B cell (primary cell): ENCODE data around the gene CTCFL. TPM values are rescaled to one million over a fixed set of nuclear protein-coding genes. Genes with fewer than 3 reads are reported as not detected.

ENCODE experiments used
- ATAC-seq: fragments of 200-7000 bp; cut with Tn5 transposase; one replicate; pipeline ENCODE4 v1.10.0; 2021; ENCODE audit warnings: low read depth, mild to moderate bottlenecking, moderate number of reproducible peaks, moderate library complexity
- CTCF ChIA-PET: fragments of 350-600 bp; sonication (Branson Sonifier 250); formaldehyde crosslinking; loops from one replicate; lab custom pipeline; 2021; ENCODE audit warnings: antibody characterized with exemption, inconsistent platforms; lab: Charles Lee
- POLR2A ChIA-PET: fragments of 350-600 bp; sonication (Branson Sonifier 250); formaldehyde crosslinking; loops from one replicate; lab custom pipeline; 2021; ENCODE audit warnings: antibody characterized with exemption; lab: Charles Lee
- DNase-seq: peaks from one replicate; pipeline ENCODE4 v3.0.0; 2013
- H2AFZ ChIP-seq: 2 replicates; pipeline ENCODE4 v1.6.1; 2012; ENCODE audit warnings: mild to moderate bottlenecking, low read depth, low read length; ENCODE audit not compliant: insufficient read depth, poor library complexity, severe bottlenecking
- H3K27ac ChIP-seq, 2 donors: 1 replicate in 1 of 2; 2 replicates in 1 of 2; pipeline ENCODE4 v1.5.1; 2012 to 2013; ENCODE audit warnings: low read length in 2 of 2, mild to moderate bottlenecking in 2 of 2, moderate library complexity in 1 of 2
- H3K27me3 ChIP-seq, 4 experiments: fragments of 200-600 bp in 1 of 4; sonication (generic) in 1 of 4; replicated peaks in 1 of 4; 1 replicate in 2 of 4; 2 replicates in 2 of 4; pipeline versions ENCODE4 v1.6.1 to v1.7.0; 2013 to 2016; ENCODE audit warnings: low read length in 3 of 4, mild to moderate bottlenecking in 2 of 4, mixed read lengths in 1 of 4, moderate library complexity in 1 of 4; ENCODE audit not compliant: insufficient read depth in 4 of 4, control insufficient read depth in 3 of 4; ENCODE audit errors: control extremely low read depth in 1 of 4
- H3K36me3 ChIP-seq, 2 experiments: replicated peaks in 1 of 2; 1 replicate in 1 of 2; 2 replicates in 1 of 2; pipeline versions ENCODE4 v1.6.1 to v1.7.1; 2013; ENCODE audit warnings: low read length in 1 of 2; ENCODE audit not compliant: insufficient read depth in 2 of 2, control insufficient read depth in 1 of 2; ENCODE audit errors: control extremely low read depth in 1 of 2, extremely low read depth in 1 of 2
- H3K4me1 ChIP-seq, 2 donors: fragments of 200-600 bp in 1 of 2; sonication (generic) in 1 of 2; 1 replicate in 1 of 2; 2 replicates in 1 of 2; pipeline versions ENCODE4 v1.5.1 to v1.6.1; 2013 to 2017; ENCODE audit warnings: low read length in 2 of 2; ENCODE audit not compliant: control insufficient read depth in 2 of 2, insufficient read depth in 2 of 2
- H3K4me2 ChIP-seq: replicated peaks from 2 replicates; pipeline ENCODE3; 2012; ENCODE audit warnings: mild to moderate bottlenecking, low read depth, low read length; ENCODE audit not compliant: poor library complexity, severe bottlenecking
- H3K4me3 ChIP-seq, 5 experiments: fragments of 200-600 bp in 1 of 5; sonication (generic) in 1 of 5; 1 replicate in 3 of 5; 2 replicates in 2 of 5; pipeline versions ENCODE4 v1.5.1 to v1.7.0; 2011 to 2016; ENCODE audit warnings: low read length in 4 of 5, mild to moderate bottlenecking in 4 of 5, low read depth in 2 of 5, control low read depth in 1 of 5, moderate library complexity in 1 of 5; ENCODE audit not compliant: insufficient read depth in 1 of 5; ENCODE audit errors: control extremely low read depth in 1 of 5, extremely low read depth in 1 of 5
- H3K79me2 ChIP-seq: fragments of 200-600 bp; sonication (generic); one replicate; pipeline ENCODE4 v1.6.0; 2016; ENCODE audit warnings: low read length; ENCODE audit not compliant: control insufficient read depth, insufficient read depth
- H3K9ac ChIP-seq: fragments of 200-600 bp; sonication (generic); 2 replicates; pipeline ENCODE4 v1.6.1; 2017; ENCODE audit warnings: mild to moderate bottlenecking, low read length, moderate library complexity
- H3K9me3 ChIP-seq, 3 donors: one replicate each; pipeline versions ENCODE4 v1.6.1 to v1.7.1; 2013; ENCODE audit warnings: low read length in 2 of 3; ENCODE audit not compliant: control insufficient read depth in 2 of 3, insufficient read depth in 1 of 3; ENCODE audit errors: control extremely low read depth in 1 of 3
- H4K20me1 ChIP-seq: 2 replicates; pipeline ENCODE4 v1.6.0; 2012; ENCODE audit warnings: mild to moderate bottlenecking, low read length; ENCODE audit not compliant: insufficient read depth, control insufficient read depth, poor library complexity, severe bottlenecking
- H3K27ac Mint-ChIP-seq: one replicate; pipeline ENCODE4 v1.8.0; 2021; ENCODE audit warnings: mixed read lengths
- H3K27me3 Mint-ChIP-seq: one replicate; pipeline ENCODE4 v1.8.0; 2021; ENCODE audit warnings: mixed read lengths
- H3K4me1 Mint-ChIP-seq: one replicate; pipeline ENCODE4 v1.8.0; 2021; ENCODE audit warnings: mixed read lengths
- H3K4me3 Mint-ChIP-seq: one replicate; pipeline ENCODE4 v1.8.0; 2021; ENCODE audit warnings: mixed read lengths
- H3K9me3 Mint-ChIP-seq: one replicate; pipeline ENCODE4 v1.8.0; 2022; ENCODE audit warnings: mixed read lengths; ENCODE audit not compliant: insufficient read depth
- EZH2 ChIP-seq: IDR thresholded peaks from 2 replicates; pipeline ENCODE4 v1.6.1; 2012; ENCODE audit warnings: borderline replicate concordance, low read depth, mild to moderate bottlenecking, moderate library complexity, low read length; ENCODE audit not compliant: insufficient read depth, poor library complexity, severe bottlenecking
- WGBS: methylation state at CpG from one replicate; pipeline ENCODE4 v1.1.5; 2013; ENCODE audit warnings: missing lambda C conversion rate; ENCODE audit not compliant: insufficient coverage; 5-methylcytosine and 5-hydroxymethylcytosine counted together
- intact Hi-C: fragments of 100-400 bp; cut with micrococcal nuclease; formaldehyde crosslinking; loops from one replicate; pipeline ENCODE4 v1.10.0; 2022
- polyA plus RNA-seq: library from polyadenylated mRNA; depleted of rRNA; stranded (reverse); fragments of >200 nt; gene quantifications from 2 replicates; pipeline ENCODE4 v1.2.3, GENCODE V29; 2012
- total RNA-seq, 2 donors: library from RNA; stranded (reverse); fragments of 120-200 nt in 1 of 2; gene quantifications; 1 replicate in 1 of 2; 2 replicates in 1 of 2; pipeline versions ENCODE4 v1.2.3 to v1.2.4, GENCODE V29; 2013 to 2022
- TF ChIP-seq, protein P1 (sequence below): fragments of 200-600 bp; IDR thresholded peaks from one replicate; pipeline ENCODE4 v1.8.0; 2022; ENCODE audit warnings: antibody characterized with exemption, mild to moderate bottlenecking

Gene CTCFL
- total and polyA plus RNA-seq, 2 donors (not counting 1 experiment from before 2014, with no cell fraction given) = not detected

DNA sequence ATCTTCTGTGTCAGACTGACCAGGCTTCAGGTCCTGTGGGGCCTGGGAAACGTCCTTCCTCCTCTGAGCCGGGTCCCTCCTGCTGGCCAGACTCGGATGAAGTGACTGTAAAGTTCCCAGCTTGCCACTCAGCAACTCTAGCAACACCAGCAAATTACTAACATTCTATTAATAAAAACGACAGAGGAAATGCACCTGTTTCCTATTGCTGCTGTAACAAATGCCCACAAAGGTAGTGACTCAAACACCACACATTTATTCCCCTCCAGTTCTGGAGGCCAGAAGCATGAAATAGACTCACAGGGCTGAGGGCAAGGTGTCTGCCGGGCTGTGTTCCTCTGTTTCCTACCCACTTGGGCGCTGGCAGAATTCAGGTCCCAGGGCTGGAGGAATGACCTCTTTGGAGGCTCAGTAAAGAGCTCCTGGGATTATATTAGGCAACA, 48.8 kb downstream of the CTCFL start:
- ChIA-PET POLR2A (interaction anchor here (0.8 to 3.2 kb wide), 8 partner anchors 26 to 144 kb away, joined by 3 to 14 read pairs (median 3); partner anchors contain the start of gene ZBP1), CTCF (interaction anchor here (0.9 to 1.9 kb wide), 9 partner anchors 20 to 129 kb away, joined by 3 to 12 read pairs (median 4); no protein-coding TSS in a partner anchor)
- no peaks in the 10 kb centered on the region for H3K27me3 ChIP-seq
- no peak overlapping the region for H2AFZ ChIP-seq
- no peaks in the 10 kb centered on the region for H3K36me3 ChIP-seq
- 0% methylated on average over 6 of the region's 6 CpGs for WGBS
- peak overlapping the region; percentile 75 for H3K4me2 ChIP-seq
- TF ChIP-seq, protein P1, sequence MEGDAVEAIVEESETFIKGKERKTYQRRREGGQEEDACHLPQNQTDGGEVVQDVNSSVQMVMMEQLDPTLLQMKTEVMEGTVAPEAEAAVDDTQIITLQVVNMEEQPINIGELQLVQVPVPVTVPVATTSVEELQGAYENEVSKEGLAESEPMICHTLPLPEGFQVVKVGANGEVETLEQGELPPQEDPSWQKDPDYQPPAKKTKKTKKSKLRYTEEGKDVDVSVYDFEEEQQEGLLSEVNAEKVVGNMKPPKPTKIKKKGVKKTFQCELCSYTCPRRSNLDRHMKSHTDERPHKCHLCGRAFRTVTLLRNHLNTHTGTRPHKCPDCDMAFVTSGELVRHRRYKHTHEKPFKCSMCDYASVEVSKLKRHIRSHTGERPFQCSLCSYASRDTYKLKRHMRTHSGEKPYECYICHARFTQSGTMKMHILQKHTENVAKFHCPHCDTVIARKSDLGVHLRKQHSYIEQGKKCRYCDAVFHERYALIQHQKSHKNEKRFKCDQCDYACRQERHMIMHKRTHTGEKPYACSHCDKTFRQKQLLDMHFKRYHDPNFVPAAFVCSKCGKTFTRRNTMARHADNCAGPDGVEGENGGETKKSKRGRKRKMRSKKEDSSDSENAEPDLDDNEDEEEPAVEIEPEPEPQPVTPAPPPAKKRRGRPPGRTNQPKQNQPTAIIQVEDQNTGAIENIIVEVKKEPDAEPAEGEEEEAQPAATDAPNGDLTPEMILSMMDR = peak; percentile 27
- TF ChIP-seq EZH2 = no peak
- H3K4me1 ChIP-seq = peaks cover 81 to 84% of the 10 kb centered on the region in 2 donors
- intact Hi-C loops = loop anchor here (1.0 to 10.0 kb wide), 2 partner anchors 75 to 829 kb away; partner anchors contain the start of gene RAB22A
- H3K27ac ChIP-seq = peak overlapping the region in 1 of 2 donors; percentile 59
- no peaks in the 10 kb centered on the region for H3K27me3 Mint-ChIP-seq
- H3K79me2 ChIP-seq = no peaks in the 10 kb centered on the region
- peaks cover 80% of the 10 kb centered on the region for H3K4me1 Mint-ChIP-seq
- peaks cover 0 to 16% (median 0%) of the 10 kb centered on the region in 3 donors for H3K9me3 ChIP-seq
- peak overlapping the region; percentile 91 for H3K27ac Mint-ChIP-seq
- peak overlapping the region; percentile 19 for H3K9ac ChIP-seq
- peak overlapping the region; percentile 83 for H3K4me3 Mint-ChIP-seq
- no peaks in the 10 kb centered on the region for H4K20me1 ChIP-seq
- H3K9me3 Mint-ChIP-seq = no peaks in the 10 kb centered on the region
- ATAC-seq = peak; percentile 47
- peak overlapping the region in 3 of 5 experiments; percentile 7 to 49 (median 14) for H3K4me3 ChIP-seq
- DNase-seq = peak; percentile 76

GRCh38 chr20:57475388-57476083, 49.4 kb downstream of the CTCFL start:
- Histone ChIP-seq H2AFZ (no peak overlapping the region), H4K20me1 (no peaks in the 10 kb centered on the region), H3K4me1 (peaks cover 75 to 82% of the 10 kb centered on the region in 2 donors), H3K9ac (peak overlapping the region; percentile 19), H3K27ac (peak overlapping the region in 1 of 2 donors; percentile 59), H3K27me3 (no peaks in the 10 kb centered on the region), H3K79me2 (no peaks in the 10 kb centered on the region), H3K36me3 (no peaks in the 10 kb centered on the region), H3K4me3 (peak overlapping the region in 3 of 5 experiments; percentile 7 to 49 (median 14)), H3K4me2 (peak overlapping the region; percentile 75), H3K9me3 (peaks cover 0 to 16% (median 0%) of the 10 kb centered on the region in 3 donors)
- POLR2A ChIA-PET = interaction anchor here (0.8 to 3.2 kb wide), 8 partner anchors 26 to 145 kb away, joined by 3 to 14 read pairs (median 3); partner anchors contain the start of gene ZBP1
- H3K4me3 Mint-ChIP-seq = peak overlapping the region; percentile 83
- intact Hi-C loops = loop anchor here (1.0 to 10.0 kb wide), 2 partner anchors 74 to 829 kb away; partner anchors contain the start of gene RAB22A
- TF ChIP-seq, protein P1 = no peak
- TF ChIP-seq EZH2 = no peak
- H3K4me1 Mint-ChIP-seq = peaks cover 77% of the 10 kb centered on the region
- H3K9me3 Mint-ChIP-seq = no peaks in the 10 kb centered on the region
- H3K27ac Mint-ChIP-seq = peak overlapping the region; percentile 91
- WGBS = 65% methylated on average over 6 of the region's 8 CpGs
- DNase-seq (no peak), ATAC-seq (no peak)
- no peaks in the 10 kb centered on the region for H3K27me3 Mint-ChIP-seq
- CTCF ChIA-PET = interaction anchor here (0.9 to 2.6 kb wide), 10 partner anchors 20 to 129 kb away, joined by 3 to 12 read pairs (median 4); no protein-coding TSS in a partner anchor
